SK-N-SH treated with all-trans-retinoic acid at 6 μM for 48 hours (cell line): ENCODE data around the gene MED9.

ENCODE experiments used
- ARNTL ChIP-seq: fragments of 450-650 bp; formaldehyde crosslinking; IDR thresholded peaks from 2 replicates; pipeline ENCODE4 v1.5.0; 2020; ENCODE audit warnings: low read depth, mild to moderate bottlenecking, moderate library complexity, borderline replicate concordance
- BACH2 ChIP-seq: fragments of 250-450 bp; sonication (Bioruptor Pico); IDR thresholded peaks from 2 replicates; pipeline ENCODE4 v1.9.0; 2021; ENCODE audit warnings: mild to moderate bottlenecking, borderline replicate concordance
- CSDC2 ChIP-seq: fragments of 250-450 bp; sonication (Bioruptor Pico); IDR thresholded peaks from 2 replicates; pipeline ENCODE4 v1.5.0; 2020; ENCODE audit warnings: mild to moderate bottlenecking, moderate library complexity
- ESRRG ChIP-seq: fragments of 250-450 bp; sonication (Bioruptor Pico); IDR thresholded peaks from 2 replicates; pipeline ENCODE4 v1.6.1; 2021; ENCODE audit warnings: mild to moderate bottlenecking
- GLIS3 ChIP-seq: fragments of 250-450 bp; sonication (Bioruptor Pico); IDR thresholded peaks from 2 replicates; pipeline ENCODE4 v1.5.0; 2020; ENCODE audit warnings: mild to moderate bottlenecking, moderate library complexity
- ISL1 ChIP-seq: fragments of 250-450 bp; sonication (Bioruptor Pico); IDR thresholded peaks from 2 replicates; pipeline ENCODE4 v2.1.2; 2022; ENCODE audit warnings: mild to moderate bottlenecking, moderate library complexity
- PATZ1 ChIP-seq: fragments of 250-450 bp; sonication (Bioruptor Pico); IDR thresholded peaks from 2 replicates; pipeline ENCODE4 v1.8.0; 2020; ENCODE audit warnings: mild to moderate bottlenecking, moderate library complexity, borderline replicate concordance
- SNAI2 ChIP-seq: fragments of 250-450 bp; sonication (Bioruptor Pico); IDR thresholded peaks from 2 replicates; pipeline ENCODE4 v1.5.0; 2020; ENCODE audit warnings: mild to moderate bottlenecking, moderate library complexity
- ZC3H10 ChIP-seq: fragments of 250-450 bp; sonication (Bioruptor Pico); IDR thresholded peaks from 2 replicates; pipeline ENCODE4 v1.5.1; 2021; ENCODE audit warnings: mild to moderate bottlenecking, moderate library complexity
- ZFP3 ChIP-seq: fragments of 250-450 bp; sonication (Bioruptor Pico); IDR thresholded peaks from 2 replicates; pipeline ENCODE4 v1.5.0; 2020; ENCODE audit warnings: mild to moderate bottlenecking, moderate library complexity
- ZNF565 ChIP-seq: fragments of 450-650 bp; formaldehyde crosslinking; conservative IDR thresholded peaks from 2 replicates; pipeline ENCODE4 v1.5.0; 2020; ENCODE audit warnings: low read depth, mild to moderate bottlenecking, moderate library complexity
- ZNF70 ChIP-seq: fragments of 450-650 bp; formaldehyde crosslinking; IDR thresholded peaks from 2 replicates; pipeline ENCODE4 v1.5.0; 2020; ENCODE audit warnings: mild to moderate bottlenecking, moderate library complexity
- TF ChIP-seq, protein P1 (sequence below): fragments of 250-450 bp; sonication (Bioruptor Pico); IDR thresholded peaks from 2 replicates; pipeline ENCODE4 v1.8.0; 2021; ENCODE audit warnings: low read depth, mild to moderate bottlenecking, moderate library complexity, borderline replicate concordance

DNA sequence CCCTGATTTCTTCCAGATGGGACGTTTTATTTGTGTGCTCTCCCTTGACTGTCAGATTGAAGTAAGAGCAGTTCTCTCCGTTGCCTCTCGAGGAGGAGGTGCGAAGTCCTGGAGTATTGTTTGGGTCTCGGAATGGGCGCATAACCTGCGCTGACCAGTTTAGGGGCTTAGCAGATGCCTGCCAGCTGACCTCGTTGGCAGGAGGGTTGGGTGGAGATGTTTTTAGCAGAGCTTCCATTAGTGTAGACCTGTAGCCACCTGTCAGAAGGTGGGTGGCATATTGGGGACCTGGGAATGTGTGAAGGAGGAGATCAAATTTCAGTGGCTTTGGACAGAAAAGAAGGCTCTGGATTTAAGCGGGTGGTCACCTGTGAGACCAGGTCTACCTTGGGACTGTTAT, 15.8 kb downstream of the MED9 start:
- no peak for TF ChIP-seq GLIS3
- TF ChIP-seq ZNF565 (CRISPR knock-in tag) = no peak
- TF ChIP-seq ARNTL (CRISPR knock-in tag) = no peak
- TF ChIP-seq BACH2 = no peak
- no peak for TF ChIP-seq ZNF70 (CRISPR knock-in tag)
- no peak for TF ChIP-seq PATZ1 (CRISPR knock-in tag)
- no peak for TF ChIP-seq ZFP3 (CRISPR knock-in tag)
- TF ChIP-seq, protein P1, sequence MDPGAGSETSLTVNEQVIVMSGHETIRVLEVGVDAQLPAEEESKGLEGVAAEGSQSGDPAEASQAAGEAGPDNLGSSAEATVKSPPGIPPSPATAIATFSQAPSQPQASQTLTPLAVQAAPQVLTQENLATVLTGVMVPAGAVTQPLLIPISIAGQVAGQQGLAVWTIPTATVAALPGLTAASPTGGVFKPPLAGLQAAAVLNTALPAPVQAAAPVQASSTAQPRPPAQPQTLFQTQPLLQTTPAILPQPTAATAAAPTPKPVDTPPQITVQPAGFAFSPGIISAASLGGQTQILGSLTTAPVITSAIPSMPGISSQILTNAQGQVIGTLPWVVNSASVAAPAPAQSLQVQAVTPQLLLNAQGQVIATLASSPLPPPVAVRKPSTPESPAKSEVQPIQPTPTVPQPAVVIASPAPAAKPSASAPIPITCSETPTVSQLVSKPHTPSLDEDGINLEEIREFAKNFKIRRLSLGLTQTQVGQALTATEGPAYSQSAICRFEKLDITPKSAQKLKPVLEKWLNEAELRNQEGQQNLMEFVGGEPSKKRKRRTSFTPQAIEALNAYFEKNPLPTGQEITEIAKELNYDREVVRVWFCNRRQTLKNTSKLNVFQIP (CRISPR knock-in tag) = no peak
- TF ChIP-seq ZC3H10 (CRISPR knock-in tag) = no peak
- no peak for TF ChIP-seq CSDC2 (CRISPR knock-in tag)
- no peak for TF ChIP-seq ESRRG (CRISPR knock-in tag)
- no peak for TF ChIP-seq ISL1 (CRISPR knock-in tag)
- no peak for TF ChIP-seq SNAI2 (CRISPR knock-in tag)
